GM19467 (cell line): ENCODE data around the gene RPIA.
"Not testable (repeated sequence)": the region's sequence is repeated elsewhere in the genome, so short reads cannot be mapped to it uniquely, and the experiment has no call there.

ENCODE experiments used
- ATAC-seq: cut with Tn5 transposase; IDR thresholded peaks from one replicate; pipeline ENCODE4 v1.9.1; 2021; ENCODE audit warnings: mild to moderate bottlenecking, moderate library complexity; ENCODE audit not compliant: unreplicated experiment

The RPIA gene

GRCh38 chr2:88729061-88729745 lies 37.7 kb downstream of the RPIA start:
- ATAC-seq = no peak

GRCh38 chr2:88733155-88733902 lies 41.9 kb downstream of the RPIA start:
- no peak for ATAC-seq

GRCh38 chr2:88735133-88735532 lies 43.7 kb downstream of the RPIA start:
- no peak for ATAC-seq

- ATAC-seq = no peak
Measured at GRCh38 chr2:88735853-88736252, 44.4 kb downstream of the RPIA start.

- no peak for ATAC-seq
Measured at GRCh38 chr2:88736437-88736836, 45.0 kb downstream of the RPIA start.

- ATAC-seq = no peak
Measured at GRCh38 chr2:88737385-88737784, 45.9 kb downstream of the RPIA start.

- ATAC-seq = no peak
Measured at GRCh38 chr2:88738271-88738670, 46.8 kb downstream of the RPIA start.

GRCh38 chr2:88739985-88740600 lies 48.6 kb downstream of the RPIA start:
- ATAC-seq = peak; percentile 70

GRCh38 chr2:88746929-88747490 lies 55.5 kb downstream of the RPIA start:
- no peak for ATAC-seq

GRCh38 chr2:88747990-88748389 lies 56.5 kb downstream of the RPIA start:
- no peak for ATAC-seq

- ATAC-seq = no peak
Measured at GRCh38 chr2:88751768-88752167, 60.3 kb downstream of the RPIA start.

GRCh38 chr2:88753833-88754584 lies 62.5 kb downstream of the RPIA start:
- peak; percentile 85 for ATAC-seq

- peak; percentile 29 for ATAC-seq
Measured at GRCh38 chr2:88754585-88755320, 63.3 kb downstream of the RPIA start.

GRCh38 chr2:88755836-88756235 lies 64.4 kb downstream of the RPIA start:
- ATAC-seq = no peak

- no peak for ATAC-seq
Measured at GRCh38 chr2:88757025-88757424, 65.6 kb downstream of the RPIA start.

GRCh38 chr2:88758702-88759101 lies 67.2 kb downstream of the RPIA start:
- not testable (repeated sequence) for ATAC-seq

GRCh38 chr2:88760819-88761598 lies 69.5 kb downstream of the RPIA start:
- ATAC-seq = no peak

- ATAC-seq = no peak
Measured at GRCh38 chr2:88764141-88764849, 72.8 kb downstream of the RPIA start.

GRCh38 chr2:88764850-88765153 lies 73.3 kb downstream of the RPIA start:
- no peak for ATAC-seq
